GM12878 (cell line): ENCODE results near the gene IFT122. TPM values are rescaled to one million over a fixed set of nuclear protein-coding genes. Genes with fewer than 3 reads are reported as not detected.

Source experiments
- ATAC-seq: fragments of 200-7000 bp; cut with Tn5 transposase; 3 replicates; pipeline ENCODE4 v1.9.1; 2020; ENCODE audit warnings: mild to moderate bottlenecking, moderate library complexity
- BruUV-seq: library from RNA; stranded (reverse); fragments of 400-500 nt; replicated peaks from 2 replicates; lab custom pipeline; 2021; lab: Mats Ljungman, UMichigan
- CTCF ChIA-PET: fragments of 300-600 bp; sonication (Branson Sonifier 250); formaldehyde crosslinking; extraction: SDS; loops from one replicate; lab custom pipeline; 2021; ENCODE audit warnings: inconsistent platforms; lab: Yijun Ruan, JAX
- POLR2A ChIA-PET: fragments of 350-600 bp; formaldehyde crosslinking; extraction: SDS; loops from one replicate; lab custom pipeline; 2021; ENCODE audit warnings: inconsistent platforms; lab: Charles Lee
- RAD21 ChIA-PET: fragments of 300-600 bp; sonication (Branson Sonifier 250); formaldehyde crosslinking; loops from one replicate; lab custom pipeline; 2023; ENCODE audit warnings: antibody characterized with exemption; ENCODE audit not compliant: unreplicated experiment; lab: Charles Lee
- SMC1A ChIA-PET: fragments of 300-600 bp; sonication (Branson Sonifier 250); formaldehyde crosslinking; loops from one replicate; lab custom pipeline; 2023; ENCODE audit not compliant: unreplicated experiment, uncharacterized antibody; lab: Charles Lee
- DNase-seq: peaks from one replicate; pipeline ENCODE4 v3.0.0-alpha.2; 2011; ENCODE audit warnings: low read depth, low spot score
- FAIRE-seq: peaks from 3 replicates; lab custom pipeline; 2011; peaks lifted over from hg19 to GRCh38; lab: Jason Lieb, UNC
- H2AFZ ChIP-seq: 2 replicates; pipeline ENCODE4 v1.6.0; 2011; ENCODE audit warnings: low read depth, low read length, control low read depth; ENCODE audit not compliant: control insufficient read depth
- H3K27ac ChIP-seq: 2 replicates; pipeline ENCODE4 v1.5.1; 2011; ENCODE audit warnings: control low read depth; ENCODE audit not compliant: control insufficient read depth, insufficient read depth
- H3K27me3 ChIP-seq, 2 experiments: replicated peaks in 1 of 2; 2 replicates each; pipeline versions ENCODE4 v1.6.0 to v1.6.1; 2011; ENCODE audit warnings: low read length in 1 of 2; ENCODE audit not compliant: control insufficient read depth in 2 of 2, insufficient read depth in 2 of 2
- H3K36me3 ChIP-seq, 2 experiments: 2 replicates each; pipeline ENCODE4 v1.5.1; 2011; ENCODE audit warnings: low read length in 1 of 2; ENCODE audit not compliant: control insufficient read depth in 2 of 2, insufficient read depth in 2 of 2
- H3K4me1 ChIP-seq: 2 replicates; pipeline ENCODE4 v1.6.1; 2011; ENCODE audit warnings: mild to moderate bottlenecking, low read length, moderate library complexity, mixed read lengths; ENCODE audit not compliant: control insufficient read depth, insufficient read depth
- H3K4me2 ChIP-seq: 2 replicates; pipeline ENCODE4 v1.6.0; 2011; ENCODE audit warnings: control low read depth; ENCODE audit not compliant: control insufficient read depth, insufficient read depth
- H3K4me3 ChIP-seq: fragments of 200-600 bp; sonication (generic); 2 replicates; pipeline ENCODE4 v1.5.1; 2016
- H3K79me2 ChIP-seq: 2 replicates; pipeline ENCODE4 v1.6.0; 2011; ENCODE audit warnings: low read length; ENCODE audit not compliant: control insufficient read depth, insufficient read depth
- H3K9ac ChIP-seq: 2 replicates; pipeline ENCODE4 v1.8.0; 2011; ENCODE audit warnings: low read length, control low read depth, mixed read lengths; ENCODE audit not compliant: control insufficient read depth, insufficient read depth
- H3K9me3 ChIP-seq: replicated peaks from 3 replicates; pipeline ENCODE4 v1.5.1; 2011; ENCODE audit warnings: mild to moderate bottlenecking, low read length; ENCODE audit not compliant: control insufficient read depth, insufficient read depth
- H4K20me1 ChIP-seq: 2 replicates; pipeline ENCODE4 v1.6.0; 2011; ENCODE audit not compliant: control insufficient read depth, insufficient read depth
- ATF3 ChIP-seq: IDR thresholded peaks from 2 replicates; pipeline ENCODE4 v1.6.1; 2011; ENCODE audit warnings: low read depth, mild to moderate bottlenecking, low read length, moderate library complexity, borderline replicate concordance; ENCODE audit errors: extremely low read depth
- ATF7 ChIP-seq: fragments of 450-650 bp; IDR thresholded peaks from 2 replicates; pipeline ENCODE4 v1.6.1; 2016; ENCODE audit warnings: low read depth, mild to moderate bottlenecking
- CBFB ChIP-seq: IDR thresholded peaks from 2 replicates; pipeline ENCODE4 v1.6.1; 2016; ENCODE audit warnings: antibody characterized with exemption, low read depth
- CREB1 ChIP-seq: IDR thresholded peaks from 2 replicates; pipeline ENCODE4 v1.6.1; 2012; ENCODE audit warnings: low read depth, mild to moderate bottlenecking, inconsistent platforms
- CTCF ChIP-seq, 3 experiments: IDR thresholded peaks in 2 of 3; conservative IDR thresholded peaks in 1 of 3; 2 replicates each; pipeline ENCODE4 v1.5.1; 2011; ENCODE audit warnings: low read depth in 3 of 3, low read length in 3 of 3, mild to moderate bottlenecking in 3 of 3, control low read depth in 2 of 3, moderate library complexity in 2 of 3, inconsistent platforms in 1 of 3, mixed read lengths in 1 of 3; ENCODE audit not compliant: control insufficient read depth in 2 of 3, insufficient read depth in 1 of 3; ENCODE audit errors: extremely low read depth in 1 of 3
- E2F4 ChIP-seq: IDR thresholded peaks from 2 replicates; pipeline ENCODE4 v1.6.1; 2012; ENCODE audit warnings: low read depth, low read length, improper control_type of control experiment
- EED ChIP-seq: sonication (generic); IDR thresholded peaks from 2 replicates; pipeline ENCODE4 v1.6.1; 2016; ENCODE audit warnings: antibody characterized with exemption, low read depth
- IKZF2 ChIP-seq, 2 experiments: fragments of 450-650 bp; IDR thresholded peaks; 2 replicates each; pipeline ENCODE4 v1.6.1; 2017; ENCODE audit warnings: mild to moderate bottlenecking in 2 of 2, moderate library complexity in 2 of 2
- IRF4 ChIP-seq: IDR thresholded peaks from 2 replicates; pipeline ENCODE4 v1.6.1; 2011; ENCODE audit warnings: low read depth, low read length
- MTA3 ChIP-seq: IDR thresholded peaks from 2 replicates; pipeline ENCODE4 v1.6.1; 2012; ENCODE audit warnings: low read length, inconsistent platforms, borderline replicate concordance
- MXI1 ChIP-seq: fragments of 150-350 bp; IDR thresholded peaks from 2 replicates; pipeline ENCODE4 v1.6.1; 2011; ENCODE audit warnings: low read depth, mild to moderate bottlenecking, inconsistent platforms, low read length, improper control_type of control experiment
- NFYA ChIP-seq: IDR thresholded peaks from 2 replicates; pipeline ENCODE4 v1.6.1; 2011; ENCODE audit warnings: low read depth, mild to moderate bottlenecking, low read length, improper control_type of control experiment, borderline replicate concordance
- RAD21 ChIP-seq: IDR thresholded peaks from 2 replicates; pipeline ENCODE4 v1.6.1; 2011; ENCODE audit warnings: mild to moderate bottlenecking, low read depth, low read length, moderate library complexity; ENCODE audit not compliant: insufficient read depth
- RCOR1 ChIP-seq: conservative IDR thresholded peaks from 2 replicates; pipeline ENCODE4 v1.6.1; 2012; ENCODE audit warnings: low read depth, low read length, improper control_type of control experiment
- SKIL ChIP-seq: fragments of 450-650 bp; IDR thresholded peaks from 2 replicates; pipeline ENCODE4 v1.6.1; 2017; ENCODE audit warnings: mild to moderate bottlenecking, low read depth, inconsistent platforms; ENCODE audit not compliant: poor library complexity, severe bottlenecking
- SMAD1 ChIP-seq: fragments of 450-650 bp; IDR thresholded peaks from 2 replicates; pipeline ENCODE4 v1.6.1; 2018; ENCODE audit warnings: mild to moderate bottlenecking, low read depth; ENCODE audit not compliant: partially characterized antibody
- TBL1XR1 ChIP-seq: IDR thresholded peaks from 2 replicates; pipeline ENCODE4 v1.6.1; 2012; ENCODE audit warnings: low read depth, low read length, improper control_type of control experiment
- YBX1 ChIP-seq: fragments of 450-650 bp; IDR thresholded peaks from 2 replicates; pipeline ENCODE4 v1.6.1; 2016; ENCODE audit warnings: antibody characterized with exemption
- WGBS: methylation state at CpG from one replicate; pipeline ENCODE4 v1.1.6; 2016; ENCODE audit warnings: low lambda C conversion rate; ENCODE audit not compliant: insufficient replicate concordance, insufficient coverage; ENCODE audit errors: missing lambda C conversion rate; 5-methylcytosine and 5-hydroxymethylcytosine counted together
- in situ Hi-C: fragments of 300-500 bp; cut with MboI; formaldehyde crosslinking; loops from 9 replicates; pipeline ENCODE4 v1.14.3; 2018; ENCODE audit warnings: mixed read lengths
- intact Hi-C: fragments of 100-400 bp; cut with micrococcal nuclease; formaldehyde crosslinking; loops from one replicate; pipeline ENCODE4 v1.14.2; 2022; ENCODE audit not compliant: unreplicated experiment
- polyA plus RNA-seq, 11 experiments: library from polyadenylated mRNA; depleted of rRNA in 4 of 11; unstranded in 6 of 11; stranded (reverse) in 5 of 11; fragments of >200 nt; fragmentation: Nextera tagmentation in 4 of 11; fragmentation: Illumina TruSeq in 1 of 11; extraction: Ambion mirVana in 4 of 11; extraction: Trizol in 1 of 11; gene quantifications; 1 replicate in 1 of 11; 2 replicates in 10 of 11; pipeline versions ENCODE4 v1.2.1 to v1.2.3, GENCODE V29; 2011 to 2016; ENCODE audit warnings: inconsistent platforms in 2 of 11, missing spikeins in 2 of 11, low read depth in 1 of 11
- total RNA-seq, 4 experiments: library from RNA; depleted of rRNA in 3 of 4; stranded (reverse); fragments of >200 nt in 3 of 4; fragmentation: Illumina TruSeq in 1 of 4; extraction: Trizol in 1 of 4; gene quantifications; 2 replicates each; pipeline versions ENCODE4 v1.2.1 to v1.2.3, GENCODE V29; 2013 to 2021

Gene IFT122
- total and polyA plus RNA-seq, 10 of the 15 experiments (the other 5 are each of a cell fraction or from before 2014, with no cell fraction given) = 1.8 to 19.2 (median 8.4) TPM

GRCh38 chr3:129564981-129565644 is 125.1 kb downstream of the IFT122 start:
- Histone ChIP-seq H3K27ac (no peak overlapping the region), H3K4me2 (no peak overlapping the region), H3K27me3 (no peaks in the 10 kb centered on the region), H3K4me3 (no peak overlapping the region), H3K36me3 (no peaks in the 10 kb centered on the region), H2AFZ (no peak overlapping the region), H3K9ac (no peak overlapping the region), H3K4me1 (no peaks in the 10 kb centered on the region), H4K20me1 (no peaks in the 10 kb centered on the region), H3K79me2 (no peaks in the 10 kb centered on the region), H3K9me3 (no peaks in the 10 kb centered on the region)
- CTCF ChIA-PET = interaction anchor here (1.5 kb wide), 1 partner anchor 75 kb away, joined by 6 read pairs; no protein-coding TSS in a partner anchor
- BruUV-seq = no TSS peak
- in situ Hi-C loops = no loop called here
- intact Hi-C loops = no loop called here
- WGBS = 63% methylated on average over 21 of the region's 21 CpGs
- POLR2A ChIA-PET = no interaction called here
- DNase-seq = no peak
- RAD21 ChIA-PET = no interaction called here
- SMC1A ChIA-PET = no interaction called here
- no peak for FAIRE-seq
- TF ChIP-seq SMAD1 = no peak
- TF ChIP-seq CBFB = no peak
- TF ChIP-seq EED = no peak
- no peak for TF ChIP-seq ATF7
- no peak for TF ChIP-seq SKIL
- TF ChIP-seq MTA3 = no peak
- no peak for TF ChIP-seq RAD21
- TF ChIP-seq TBL1XR1 = no peak
- no peak for TF ChIP-seq MXI1
- TF ChIP-seq IRF4 = no peak
- no peak for TF ChIP-seq CTCF (IDR thresholded peaks at IDR 0.05 in 2 of 3, conservative IDR thresholded peaks at IDR 0.05 in 1 of 3; ENCODE audit: control insufficient read depth in 2 of 3, extremely low read depth in 1 of 3, insufficient read depth in 1 of 3, low read depth in 3 of 3, low read length in 3 of 3)
- no peak for TF ChIP-seq E2F4
- no peak for TF ChIP-seq ATF3
- TF ChIP-seq IKZF2 (IDR thresholded peaks at IDR 0.05) = no peak
- TF ChIP-seq CREB1 = no peak
- TF ChIP-seq NFYA = no peak
- no peak for TF ChIP-seq RCOR1
- no peak for TF ChIP-seq YBX1
- no peak; the same call in 2 of the 3 replicates for ATAC-seq
